ENCODE measurements around the gene XRCC6.
"Not testable (repeated sequence)": the region's sequence is repeated elsewhere in the genome, so short reads cannot be mapped to it uniquely, and the experiment has no call there.

Gene XRCC6

DNA sequence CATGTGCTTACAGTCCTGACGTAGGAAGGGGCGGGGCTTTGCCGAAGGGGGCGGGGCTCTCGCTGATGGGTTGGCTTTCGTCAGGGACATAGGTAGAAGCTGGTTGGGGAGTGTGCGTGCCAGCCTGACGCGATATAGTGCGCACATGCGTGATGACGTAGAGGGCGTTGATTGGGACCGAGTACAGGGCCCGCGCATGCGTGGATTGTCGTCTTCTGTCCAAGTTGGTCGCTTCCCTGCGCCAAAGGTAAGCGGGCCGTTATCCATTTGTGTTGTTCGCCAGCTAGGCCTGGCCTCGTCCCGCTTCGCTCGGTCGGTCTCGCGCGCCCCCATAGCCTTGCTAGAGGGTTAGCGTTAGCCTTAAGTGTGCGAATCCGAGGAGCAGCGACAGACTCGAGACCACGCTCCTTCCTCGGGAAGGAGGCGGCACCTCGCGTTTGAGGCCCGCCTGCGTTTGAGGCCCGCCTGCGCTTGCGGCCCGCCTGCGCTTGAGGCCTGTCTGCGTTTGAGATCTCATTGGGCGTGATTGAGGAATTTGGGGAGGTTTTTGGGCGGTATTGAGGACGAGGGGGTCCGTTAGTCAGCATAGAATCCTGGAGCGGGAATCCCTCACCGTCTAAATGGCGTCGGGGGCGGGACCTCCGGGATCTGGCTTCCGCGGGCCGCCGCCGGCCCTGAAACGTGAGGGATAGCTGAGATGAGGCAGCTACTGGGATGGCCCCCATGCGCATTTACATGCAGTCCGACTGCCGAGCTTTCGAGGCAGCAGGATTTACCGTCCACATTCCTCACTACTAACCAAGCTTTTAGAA, at the start of gene XRCC6:
XRCC6 (plus strand) TSS at position 197 of the 812 bp plus-strand sequence. CDS start 710 bp downstream, outside the sequence.
- peak within 1 kb of the TSS; percentile 99 for H3K27ac ChIP-seq (ENCODE audit: low read length)
- peak within 1 kb of the TSS; percentile 99 to 100 for H3K4me3 ChIP-seq (ENCODE audit: low read length in 2 of 2)
- H3K9me3 ChIP-seq (ENCODE audit: control insufficient read depth in 2 of 2, low read length in 2 of 2) = no peaks in the 10 kb centered on the region
- H3K4me1 ChIP-seq (ENCODE audit: control insufficient read depth, insufficient read depth, low read length) = peaks cover 20% of the 10 kb centered on the region
- H3K27me3 ChIP-seq (ENCODE audit: control insufficient read depth in 1 of 2, insufficient read depth in 2 of 2, low read length in 2 of 2) = no peaks in the 10 kb centered on the region
- H3K36me3 ChIP-seq (ENCODE audit: control insufficient read depth in 2 of 2, insufficient read depth in 2 of 2, low read length in 2 of 2) = peaks cover 0 to 5% of the 10 kb centered on the region in 2 donors
- H3K9ac ChIP-seq (ENCODE audit: low read length in 2 of 2) = peak within 1 kb of the TSS; percentile 98 to 100

DNA sequence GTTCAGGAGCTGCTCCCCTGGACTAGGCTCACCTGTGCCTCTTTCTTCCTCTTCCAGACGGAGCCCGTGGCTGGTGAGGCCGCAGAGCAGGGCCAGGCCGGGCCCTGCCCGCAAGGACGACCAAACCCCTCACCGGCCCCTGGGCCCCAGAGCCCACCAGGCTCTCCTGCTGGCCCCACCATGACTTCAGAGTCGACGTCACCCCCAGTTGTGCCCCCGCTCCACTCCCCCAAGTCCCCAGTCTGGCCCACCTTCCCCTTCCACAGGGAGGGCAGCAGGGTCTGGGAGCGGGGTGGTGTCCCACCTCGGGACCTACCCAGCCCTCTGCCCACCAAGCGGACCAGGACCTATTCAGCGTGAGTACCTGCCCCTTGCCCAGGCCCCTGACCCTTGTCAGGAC, 49.3 kb upstream of the XRCC6 start:
- H3K27ac ChIP-seq (ENCODE audit: low read length) = no peak overlapping the region
- peaks cover 14% of the 10 kb centered on the region for H3K4me1 ChIP-seq (ENCODE audit: control insufficient read depth, insufficient read depth, low read length)
- H3K4me3 ChIP-seq (ENCODE audit: low read length in 2 of 2) = no peak overlapping the region

DNA sequence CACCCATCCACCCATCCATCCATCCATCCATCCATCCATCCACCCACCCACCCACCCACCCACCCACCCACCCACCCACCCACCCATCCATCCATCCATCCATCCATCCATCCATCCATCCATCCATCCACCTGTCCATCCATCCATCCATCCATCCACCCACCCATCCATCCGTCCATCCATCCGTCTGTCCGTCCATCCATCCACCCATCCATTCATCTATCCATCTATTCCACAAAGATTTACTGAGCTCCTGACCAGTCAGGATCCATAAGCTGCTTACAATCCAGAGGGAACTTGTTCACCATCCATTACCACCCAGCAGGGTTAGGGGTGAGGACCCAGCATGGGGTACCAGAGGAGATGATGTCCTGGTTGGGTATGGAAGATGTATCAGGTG, 48.8 kb upstream of the XRCC6 start:
- not testable (repeated sequence) for H3K9me3 ChIP-seq (ENCODE audit: control insufficient read depth in 2 of 2, low read length in 2 of 2); H3K36me3 ChIP-seq (ENCODE audit: control insufficient read depth in 2 of 2, insufficient read depth in 2 of 2, low read length in 2 of 2); H3K9ac ChIP-seq (ENCODE audit: low read length in 2 of 2); H3K4me3 ChIP-seq (ENCODE audit: low read length in 2 of 2); H3K27ac ChIP-seq (ENCODE audit: low read length); H3K27me3 ChIP-seq (ENCODE audit: control insufficient read depth in 1 of 2, insufficient read depth in 2 of 2, low read length in 2 of 2)
- H3K4me1 ChIP-seq (ENCODE audit: control insufficient read depth, insufficient read depth, low read length) = peaks cover 13% of the 10 kb centered on the region

More for the DNA sequence above, 49.3 kb upstream of the XRCC6 start:
- no peaks in the 10 kb centered on the region for H3K9me3 ChIP-seq (ENCODE audit: control insufficient read depth in 2 of 2, low read length in 2 of 2)
- H3K27me3 ChIP-seq (ENCODE audit: control insufficient read depth in 1 of 2, insufficient read depth in 2 of 2, low read length in 2 of 2) = no peaks in the 10 kb centered on the region
- no peak overlapping the region for H3K9ac ChIP-seq (ENCODE audit: low read length in 2 of 2)
- H3K36me3 ChIP-seq (ENCODE audit: control insufficient read depth in 2 of 2, insufficient read depth in 2 of 2, low read length in 2 of 2) = peaks cover 0 to 3% of the 10 kb centered on the region in 2 donors

DNA sequence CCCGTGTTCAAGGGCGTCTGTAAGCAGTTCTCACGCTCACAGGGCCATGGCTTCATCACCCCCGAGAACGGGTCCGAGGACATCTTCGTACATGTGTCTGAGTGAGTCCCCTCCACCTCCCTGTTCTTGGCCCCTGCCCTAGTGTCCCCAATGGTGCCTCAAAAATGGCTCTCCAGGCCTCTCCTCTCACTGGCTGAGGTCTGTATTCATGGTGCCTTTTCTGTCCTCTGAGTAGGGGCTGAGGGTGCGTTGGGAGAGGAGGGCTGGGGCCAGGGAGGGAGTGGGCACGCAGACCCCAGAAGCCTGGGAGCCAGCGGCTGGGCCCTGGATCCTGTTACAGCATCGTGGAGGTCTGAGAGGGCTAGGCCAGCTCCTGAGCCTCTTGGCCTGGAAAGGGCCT, 47.4 kb upstream of the XRCC6 start:
- H3K27ac ChIP-seq (ENCODE audit: low read length) = no peak overlapping the region
- no peaks in the 10 kb centered on the region for H3K9me3 ChIP-seq (ENCODE audit: control insufficient read depth in 2 of 2, low read length in 2 of 2)
- H3K9ac ChIP-seq (ENCODE audit: low read length in 2 of 2) = no peak overlapping the region
- H3K27me3 ChIP-seq (ENCODE audit: control insufficient read depth in 1 of 2, insufficient read depth in 2 of 2, low read length in 2 of 2) = no peaks in the 10 kb centered on the region
- peaks cover 8 to 12% of the 10 kb centered on the region in 2 donors for H3K36me3 ChIP-seq (ENCODE audit: control insufficient read depth in 2 of 2, insufficient read depth in 2 of 2, low read length in 2 of 2)
- no peak overlapping the region for H3K4me3 ChIP-seq (ENCODE audit: low read length in 2 of 2)
- H3K4me1 ChIP-seq (ENCODE audit: control insufficient read depth, insufficient read depth, low read length) = peaks cover 12% of the 10 kb centered on the region

DNA sequence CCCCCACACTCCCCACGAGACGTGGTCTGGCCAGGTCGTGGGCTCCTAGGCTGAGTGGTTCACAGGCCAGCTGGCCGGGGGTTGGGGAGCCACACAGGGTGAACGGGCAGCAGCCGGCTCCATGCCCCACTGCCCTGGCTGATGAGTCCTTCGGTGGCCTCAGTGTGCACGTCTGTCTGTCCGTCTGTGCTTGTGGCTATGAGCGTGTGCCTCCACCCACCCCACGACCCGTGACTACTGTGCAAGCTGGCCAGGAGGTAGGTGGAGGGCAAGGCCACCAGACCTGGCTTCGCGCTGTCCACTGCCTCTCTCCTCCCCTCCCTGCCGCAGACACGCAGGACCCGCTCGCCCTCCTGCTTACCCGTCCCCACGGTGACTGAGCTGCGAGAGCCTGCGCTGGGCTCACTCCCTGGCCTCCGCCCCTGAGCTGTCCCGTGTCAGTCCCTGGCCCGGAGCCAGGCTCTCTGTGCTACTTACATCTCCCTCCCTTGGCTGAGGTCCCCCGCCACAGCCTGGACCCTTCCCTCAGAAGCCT, 46.2 kb upstream of the XRCC6 start:
- H3K9ac ChIP-seq (ENCODE audit: low read length in 2 of 2) = no peak overlapping the region
- H3K36me3 ChIP-seq (ENCODE audit: control insufficient read depth in 2 of 2, insufficient read depth in 2 of 2, low read length in 2 of 2) = peaks cover 14 to 18% of the 10 kb centered on the region in 2 donors
- H3K27me3 ChIP-seq (ENCODE audit: control insufficient read depth in 1 of 2, insufficient read depth in 2 of 2, low read length in 2 of 2) = no peaks in the 10 kb centered on the region
- H3K27ac ChIP-seq (ENCODE audit: low read length) = no peak overlapping the region
- peaks cover 12% of the 10 kb centered on the region for H3K4me1 ChIP-seq (ENCODE audit: control insufficient read depth, insufficient read depth, low read length)
- H3K9me3 ChIP-seq (ENCODE audit: control insufficient read depth in 2 of 2, low read length in 2 of 2) = no peaks in the 10 kb centered on the region
- H3K4me3 ChIP-seq (ENCODE audit: low read length in 2 of 2) = peak overlapping the region in 1 of 2 donors; percentile 3

DNA sequence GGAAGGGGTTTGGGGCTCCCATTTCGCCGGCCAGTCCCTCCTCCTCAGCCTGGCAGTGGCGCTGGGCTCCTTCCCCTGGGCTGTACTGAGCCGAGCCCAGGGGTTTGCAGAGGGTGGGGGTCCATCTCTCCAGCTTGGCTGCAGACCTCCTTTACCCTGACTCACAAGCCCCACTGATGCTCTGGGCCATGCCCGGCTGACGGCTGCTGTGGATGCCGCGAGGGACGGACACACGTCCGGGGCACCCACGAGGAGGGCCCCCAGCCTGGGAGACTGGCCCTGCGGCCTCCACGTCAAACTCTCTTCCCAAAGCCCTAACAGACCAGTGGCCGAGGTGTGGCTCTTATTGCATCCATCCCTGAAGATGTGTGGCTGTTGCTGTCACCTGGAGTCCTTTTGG, 45.6 kb upstream of the XRCC6 start:
- Histone ChIP-seq H3K27ac (ENCODE audit: low read length) (no peak overlapping the region), H3K4me1 (ENCODE audit: control insufficient read depth, insufficient read depth, low read length) (peaks cover 12% of the 10 kb centered on the region)

DNA sequence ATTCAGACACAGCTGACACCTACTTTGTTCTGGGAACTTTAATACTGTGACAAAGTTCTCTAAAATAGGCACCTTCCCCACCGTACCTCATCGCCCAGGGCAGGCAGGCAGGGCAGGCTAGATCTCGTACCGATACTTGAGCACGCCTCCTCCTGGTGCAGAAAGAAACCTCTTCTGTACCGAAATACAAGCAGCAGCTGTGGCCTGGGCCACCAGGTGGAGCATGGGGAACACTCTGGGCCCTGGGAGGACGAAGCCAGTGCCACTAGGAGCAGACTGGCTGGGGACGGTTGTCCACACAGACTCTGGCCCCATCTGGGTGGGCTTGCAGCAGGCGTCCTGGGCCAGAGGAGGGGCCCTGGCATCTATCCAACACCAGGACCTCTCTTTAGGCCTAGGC, 44.2 kb upstream of the XRCC6 start:
- Histone ChIP-seq H3K36me3 (ENCODE audit: control insufficient read depth in 2 of 2, insufficient read depth in 2 of 2, low read length in 2 of 2) (peaks cover 18% of the 10 kb centered on the region in 2 donors), H3K4me3 (ENCODE audit: low read length in 2 of 2) (no peak overlapping the region), H3K27me3 (ENCODE audit: control insufficient read depth in 1 of 2, insufficient read depth in 2 of 2, low read length in 2 of 2) (no peaks in the 10 kb centered on the region), H3K9me3 (ENCODE audit: control insufficient read depth in 2 of 2, low read length in 2 of 2) (no peaks in the 10 kb centered on the region), H3K27ac (ENCODE audit: low read length) (no peak overlapping the region), H3K9ac (ENCODE audit: low read length in 2 of 2) (no peak overlapping the region), H3K4me1 (ENCODE audit: control insufficient read depth, insufficient read depth, low read length) (peaks cover 12% of the 10 kb centered on the region)

More for the DNA sequence above, 45.6 kb upstream of the XRCC6 start:
- H3K4me3 ChIP-seq (ENCODE audit: low read length in 2 of 2) = no peak overlapping the region
- no peaks in the 10 kb centered on the region for H3K9me3 ChIP-seq (ENCODE audit: control insufficient read depth in 2 of 2, low read length in 2 of 2)
- peaks cover 18% of the 10 kb centered on the region in 2 donors for H3K36me3 ChIP-seq (ENCODE audit: control insufficient read depth in 2 of 2, insufficient read depth in 2 of 2, low read length in 2 of 2)
- no peaks in the 10 kb centered on the region for H3K27me3 ChIP-seq (ENCODE audit: control insufficient read depth in 1 of 2, insufficient read depth in 2 of 2, low read length in 2 of 2)
- no peak overlapping the region for H3K9ac ChIP-seq (ENCODE audit: low read length in 2 of 2)

DNA sequence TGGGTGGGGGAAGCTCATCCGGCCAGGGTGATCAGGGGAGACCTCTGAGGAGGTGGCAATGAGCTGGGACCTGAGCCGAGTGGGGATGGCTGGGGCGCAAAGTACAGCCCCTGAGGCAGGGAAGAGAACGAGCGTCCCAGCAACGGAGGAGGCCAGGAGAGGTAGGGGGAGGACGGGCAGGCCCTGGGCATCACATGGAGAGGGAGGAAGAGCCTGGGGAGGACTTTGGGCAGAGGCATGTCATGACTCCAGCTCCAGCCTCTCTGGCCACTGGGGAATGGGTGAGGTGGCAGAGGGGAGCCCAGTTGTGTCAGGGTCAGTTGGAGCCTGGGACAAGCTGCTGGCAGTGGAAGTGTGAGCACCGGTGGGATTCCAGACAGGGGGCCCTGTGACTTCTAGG, 43.0 kb upstream of the XRCC6 start:
- Histone ChIP-seq H3K27me3 (ENCODE audit: control insufficient read depth in 1 of 2, insufficient read depth in 2 of 2, low read length in 2 of 2) (no peaks in the 10 kb centered on the region), H3K9ac (ENCODE audit: low read length in 2 of 2) (no peak overlapping the region), H3K4me1 (ENCODE audit: control insufficient read depth, insufficient read depth, low read length) (peaks cover 12% of the 10 kb centered on the region), H3K36me3 (ENCODE audit: control insufficient read depth in 2 of 2, insufficient read depth in 2 of 2, low read length in 2 of 2) (peaks cover 18 to 27% of the 10 kb centered on the region in 2 donors), H3K27ac (ENCODE audit: low read length) (no peak overlapping the region), H3K4me3 (ENCODE audit: low read length in 2 of 2) (no peak overlapping the region), H3K9me3 (ENCODE audit: control insufficient read depth in 2 of 2, low read length in 2 of 2) (no peaks in the 10 kb centered on the region)

DNA sequence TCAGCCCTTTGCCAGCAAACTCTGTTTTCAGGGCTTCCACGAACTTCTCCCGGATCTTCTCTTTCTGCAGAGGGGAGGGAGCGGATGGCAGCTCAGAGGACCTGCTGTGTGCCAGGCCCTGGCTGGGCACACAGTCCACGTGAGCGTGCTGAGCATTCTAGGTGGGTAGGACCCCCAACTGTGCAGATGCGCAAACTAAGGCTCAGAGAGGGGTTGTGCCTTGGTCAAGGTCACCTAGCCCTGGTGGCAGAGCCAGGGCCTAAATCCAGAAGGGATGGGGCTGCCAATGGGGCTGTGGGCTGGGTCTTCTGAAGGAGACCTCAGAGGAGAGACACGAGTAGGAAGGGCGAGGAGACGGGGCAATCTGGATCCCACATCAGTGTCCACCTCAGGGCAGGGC, 42.3 kb upstream of the XRCC6 start:
- no peak overlapping the region for H3K27ac ChIP-seq (ENCODE audit: low read length)
- H3K27me3 ChIP-seq (ENCODE audit: control insufficient read depth in 1 of 2, insufficient read depth in 2 of 2, low read length in 2 of 2) = no peaks in the 10 kb centered on the region
- H3K4me3 ChIP-seq (ENCODE audit: low read length in 2 of 2) = no peak overlapping the region
- H3K9me3 ChIP-seq (ENCODE audit: control insufficient read depth in 2 of 2, low read length in 2 of 2) = no peaks in the 10 kb centered on the region
- peaks cover 24 to 33% of the 10 kb centered on the region in 2 donors for H3K36me3 ChIP-seq (ENCODE audit: control insufficient read depth in 2 of 2, insufficient read depth in 2 of 2, low read length in 2 of 2)
- H3K4me1 ChIP-seq (ENCODE audit: control insufficient read depth, insufficient read depth, low read length) = peaks cover 12% of the 10 kb centered on the region
- H3K9ac ChIP-seq (ENCODE audit: low read length in 2 of 2) = no peak overlapping the region

DNA sequence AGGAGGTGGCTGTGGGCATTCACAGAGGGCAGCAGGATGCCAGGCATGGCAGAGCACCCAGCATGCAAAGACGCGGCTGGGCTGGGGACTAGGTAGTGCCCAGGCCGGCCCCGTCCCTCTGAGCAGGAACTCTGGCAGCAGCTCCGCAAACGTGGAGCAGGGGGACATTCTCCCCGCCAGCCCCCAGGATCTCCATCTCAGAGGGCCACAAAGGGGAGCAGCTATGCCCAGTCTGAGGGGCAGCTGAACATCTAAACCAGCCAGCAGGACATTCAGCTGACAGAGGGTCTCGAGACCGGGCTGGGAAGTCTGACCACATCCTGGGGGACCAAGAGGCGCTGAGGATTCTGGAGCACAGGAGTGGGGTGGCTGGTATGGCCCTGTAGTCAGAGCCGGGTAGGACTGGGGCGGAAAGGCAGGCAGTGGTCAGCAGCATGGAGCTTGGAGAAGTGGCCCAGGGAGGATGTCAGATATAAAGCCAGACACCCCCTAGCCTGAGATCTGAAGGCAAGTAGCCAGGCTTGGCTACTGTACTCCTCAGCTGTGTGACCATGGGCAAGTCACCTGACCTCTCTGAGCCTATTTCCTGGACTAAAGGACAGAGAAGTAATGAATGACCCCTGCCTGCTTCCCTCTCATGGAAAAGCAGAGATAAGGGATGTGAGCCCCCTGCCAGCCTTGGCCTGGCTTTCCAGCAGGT, 41.6 kb upstream of the XRCC6 start:
- Histone ChIP-seq H3K4me1 (ENCODE audit: control insufficient read depth, insufficient read depth, low read length) (peaks cover 12% of the 10 kb centered on the region), H3K36me3 (ENCODE audit: control insufficient read depth in 2 of 2, insufficient read depth in 2 of 2, low read length in 2 of 2) (peaks cover 25 to 35% of the 10 kb centered on the region in 2 donors), H3K27me3 (ENCODE audit: control insufficient read depth in 1 of 2, insufficient read depth in 2 of 2, low read length in 2 of 2) (no peaks in the 10 kb centered on the region), H3K27ac (ENCODE audit: low read length) (no peak overlapping the region), H3K9me3 (ENCODE audit: control insufficient read depth in 2 of 2, low read length in 2 of 2) (no peaks in the 10 kb centered on the region), H3K9ac (ENCODE audit: low read length in 2 of 2) (no peak overlapping the region), H3K4me3 (ENCODE audit: low read length in 2 of 2) (no peak overlapping the region)
